ENCODE results near the gene GPR62. TPM values are rescaled to one million over a fixed set of nuclear protein-coding genes. Genes with fewer than 3 reads are reported as not detected.

Gene GPR62
- total RNA-seq, 1 donor from 2014 or later, result not detected

- DNase-seq (peak; percentile 20), ATAC-seq (ENCODE audit: poor library complexity) (no peak)
- intact Hi-C loops (cut with DNase I), result no loop called here
These were observed 6.1 kb upstream of the GPR62 start for GRCh38 chr3:51949121-51949520.

GRCh38 chr3:51950899-51951298 is 4.3 kb upstream of the GPR62 start:
- DNase-seq (no peak), ATAC-seq (ENCODE audit: poor library complexity) (no peak)
- intact Hi-C loops (cut with DNase I), result no loop called here

GRCh38 chr3:51953445-51953844 is 1.7 kb upstream of the GPR62 start:
- intact Hi-C loops (cut with DNase I), result no loop called here
- no peak for ATAC-seq (ENCODE audit: poor library complexity)
- no peak for DNase-seq

GRCh38 chr3:51954105-51954504 is 1.1 kb upstream of the GPR62 start:
- no peak for ATAC-seq (ENCODE audit: poor library complexity)

GRCh38 chr3:51954713-51955112 is 468 bp upstream of the GPR62 start:
- DNase-seq (no peak), ATAC-seq (ENCODE audit: poor library complexity) (no peak)
- intact Hi-C loops (cut with DNase I), result no loop called here

More at GRCh38 chr3:51954105-51954504, 1.1 kb upstream of the GPR62 start:
- intact Hi-C loops (cut with DNase I), result no loop called here
- no peak for DNase-seq

- peak; percentile 74 for DNase-seq
- intact Hi-C loops (cut with DNase I), result no loop called here
- peak; percentile 84 for ATAC-seq (ENCODE audit: poor library complexity)
These were observed 951 bp downstream of the GPR62 start for GRCh38 chr3:51955893-51956770.

GRCh38 chr3:51957520-51958205 is 2.5 kb downstream of the GPR62 start:
- no peak for ATAC-seq (ENCODE audit: poor library complexity)
- intact Hi-C loops (cut with DNase I), result no loop called here
- DNase-seq, result no peak

GRCh38 chr3:51958603-51959521 is 3.7 kb downstream of the GPR62 start:
- ATAC-seq (ENCODE audit: poor library complexity), result no peak
- no peak for DNase-seq
- intact Hi-C loops (cut with DNase I), result no loop called here

- no peak for DNase-seq
- intact Hi-C loops (cut with DNase I), result no loop called here
- no peak for ATAC-seq (ENCODE audit: poor library complexity)
These were observed 4.5 kb downstream of the GPR62 start for GRCh38 chr3:51959651-51960050.

GRCh38 chr3:51960386-51960785 is 5.2 kb downstream of the GPR62 start:
- DNase-seq (no peak), ATAC-seq (ENCODE audit: poor library complexity) (no peak)
- intact Hi-C loops (cut with DNase I), result no loop called here

GRCh38 chr3:51961011-51961410 is 5.8 kb downstream of the GPR62 start:
- ATAC-seq (ENCODE audit: poor library complexity), result no peak
- DNase-seq, result no peak
- intact Hi-C loops (cut with DNase I), result no loop called here

GRCh38 chr3:51961602-51962569 is 6.7 kb downstream of the GPR62 start:
- peak; percentile 66 for DNase-seq
- peak; percentile 78 for ATAC-seq (ENCODE audit: poor library complexity)
- intact Hi-C loops (cut with DNase I), result no loop called here

GRCh38 chr3:51962854-51963530 is 7.8 kb downstream of the GPR62 start:
- DNase-seq, result no peak
- intact Hi-C loops (cut with DNase I), result no loop called here
- peak; percentile 13 for ATAC-seq (ENCODE audit: poor library complexity)

- intact Hi-C loops (cut with DNase I), result no loop called here
- DNase-seq, result no peak
- ATAC-seq (ENCODE audit: poor library complexity), result no peak
These were observed 8.8 kb downstream of the GPR62 start for GRCh38 chr3:51963951-51964451.

GRCh38 chr3:51964521-51964920 is 9.3 kb downstream of the GPR62 start:
- no peak for DNase-seq
- intact Hi-C loops (cut with DNase I), result no loop called here
- no peak for ATAC-seq (ENCODE audit: poor library complexity)

GRCh38 chr3:51966016-51966415 is 10.8 kb downstream of the GPR62 start:
- intact Hi-C loops (cut with DNase I), result no loop called here
- DNase-seq (no peak), ATAC-seq (ENCODE audit: poor library complexity) (no peak)

- DNase-seq (no peak), ATAC-seq (ENCODE audit: poor library complexity) (no peak)
- intact Hi-C loops (cut with DNase I), result no loop called here
These were observed 11.3 kb downstream of the GPR62 start for GRCh38 chr3:51966486-51966885.

All from Right ventricle myocardium superior (tissue), 1 donor.